ENCODE results near the gene RPL29.
A peak's percentile ranks its signal among the peaks of the same experiment; 100 is the strongest.

DNA sequence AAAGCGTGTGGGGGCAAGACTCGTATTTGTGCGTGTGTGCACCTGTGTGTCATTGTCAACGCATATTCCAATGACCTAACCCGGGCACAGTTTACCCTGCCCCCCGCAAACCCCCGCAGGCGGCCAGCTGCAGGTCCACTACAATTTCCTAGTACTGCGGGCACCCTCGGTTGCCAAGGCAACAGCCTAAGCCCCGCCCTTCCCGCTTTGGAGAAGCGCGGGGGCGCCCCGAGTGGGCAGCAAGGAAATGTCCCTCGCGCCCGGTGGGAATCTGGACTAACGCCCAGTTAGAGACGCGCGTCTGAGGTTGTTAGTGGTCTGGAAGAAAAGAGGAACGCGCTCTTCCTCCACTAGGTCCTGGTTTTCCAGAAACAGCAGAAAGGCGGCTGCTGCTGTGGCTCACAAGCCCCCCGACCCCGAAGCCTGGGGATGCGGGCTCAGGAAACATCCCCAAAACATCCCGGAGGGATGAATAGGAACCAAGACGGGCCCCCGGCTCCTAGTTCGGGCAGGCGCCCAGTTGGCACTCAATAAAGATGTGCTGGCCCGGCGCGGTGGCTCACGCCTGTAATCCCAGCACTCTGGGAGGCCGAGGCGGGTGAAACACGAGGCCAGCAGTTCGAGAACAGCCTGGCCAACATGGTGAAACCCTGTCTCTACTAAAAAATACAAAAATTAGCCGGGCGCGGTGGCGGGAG is 19.7 kb downstream of the RPL29 start:
- no peak for TF ChIP-seq POLR2AphosphoS5 (IDR thresholded peaks at IDR 0.05)
- TF ChIP-seq, protein P1, sequence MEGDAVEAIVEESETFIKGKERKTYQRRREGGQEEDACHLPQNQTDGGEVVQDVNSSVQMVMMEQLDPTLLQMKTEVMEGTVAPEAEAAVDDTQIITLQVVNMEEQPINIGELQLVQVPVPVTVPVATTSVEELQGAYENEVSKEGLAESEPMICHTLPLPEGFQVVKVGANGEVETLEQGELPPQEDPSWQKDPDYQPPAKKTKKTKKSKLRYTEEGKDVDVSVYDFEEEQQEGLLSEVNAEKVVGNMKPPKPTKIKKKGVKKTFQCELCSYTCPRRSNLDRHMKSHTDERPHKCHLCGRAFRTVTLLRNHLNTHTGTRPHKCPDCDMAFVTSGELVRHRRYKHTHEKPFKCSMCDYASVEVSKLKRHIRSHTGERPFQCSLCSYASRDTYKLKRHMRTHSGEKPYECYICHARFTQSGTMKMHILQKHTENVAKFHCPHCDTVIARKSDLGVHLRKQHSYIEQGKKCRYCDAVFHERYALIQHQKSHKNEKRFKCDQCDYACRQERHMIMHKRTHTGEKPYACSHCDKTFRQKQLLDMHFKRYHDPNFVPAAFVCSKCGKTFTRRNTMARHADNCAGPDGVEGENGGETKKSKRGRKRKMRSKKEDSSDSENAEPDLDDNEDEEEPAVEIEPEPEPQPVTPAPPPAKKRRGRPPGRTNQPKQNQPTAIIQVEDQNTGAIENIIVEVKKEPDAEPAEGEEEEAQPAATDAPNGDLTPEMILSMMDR (IDR thresholded peaks at IDR 0.05) = peak in 1 of 2 donors; percentile 11
- TF ChIP-seq POLR2A (IDR thresholded peaks at IDR 0.05) = no peak

All from suprapubic skin (tissue), 4 donors.